ENCODE measurements around the gene HAO2. TPM values are rescaled to one million over a fixed set of nuclear protein-coding genes. Genes with fewer than 3 reads are reported as not detected.

HAO2 gene
- total RNA-seq, 1 donor from 2014 or later: not detected

GRCh38 chr1:119326251-119326650 is 42.3 kb upstream of the HAO2 start:
- DNase-seq (ENCODE audit: low read depth): no peak

GRCh38 chr1:119327094-119327449 is 41.5 kb upstream of the HAO2 start:
- no peak for DNase-seq (ENCODE audit: low read depth)
- Histone ChIP-seq H3K4me3 (ENCODE audit: low read depth, low read length) (peak overlapping the region; percentile 26), H3K36me3 (ENCODE audit: control insufficient read depth, insufficient read depth, low read length) (no peaks in the 10 kb centered on the region), H3K27me3 (ENCODE audit: control insufficient read depth, insufficient read depth, low read length) (no peaks in the 10 kb centered on the region)
- TF ChIP-seq CTCF (IDR thresholded peaks at IDR 0.05; ENCODE audit: insufficient read depth, low read length, poor library complexity, severe bottlenecking): no peak

More at GRCh38 chr1:119326251-119326650, 42.3 kb upstream of the HAO2 start:
- Histone ChIP-seq H3K36me3 (ENCODE audit: control insufficient read depth, insufficient read depth, low read length) (no peaks in the 10 kb centered on the region), H3K27me3 (ENCODE audit: control insufficient read depth, insufficient read depth, low read length) (no peaks in the 10 kb centered on the region), H3K4me3 (ENCODE audit: low read depth, low read length) (no peak overlapping the region)
- no peak for TF ChIP-seq CTCF (IDR thresholded peaks at IDR 0.05; ENCODE audit: insufficient read depth, low read length, poor library complexity, severe bottlenecking)

- Histone ChIP-seq H3K27me3 (ENCODE audit: control insufficient read depth, insufficient read depth, low read length) (no peaks in the 10 kb centered on the region), H3K4me3 (ENCODE audit: low read depth, low read length) (peak overlapping the region; percentile 26), H3K36me3 (ENCODE audit: control insufficient read depth, insufficient read depth, low read length) (no peaks in the 10 kb centered on the region)
- DNase-seq (ENCODE audit: low read depth): peak; percentile 14
- peak; percentile 72 for TF ChIP-seq CTCF (IDR thresholded peaks at IDR 0.05; ENCODE audit: insufficient read depth, low read length, poor library complexity, severe bottlenecking)
These were observed 41.0 kb upstream of the HAO2 start for GRCh38 chr1:119327450-119328155.

- DNase-seq (ENCODE audit: low read depth): no peak
- Histone ChIP-seq H3K27me3 (ENCODE audit: control insufficient read depth, insufficient read depth, low read length) (no peaks in the 10 kb centered on the region), H3K4me3 (ENCODE audit: low read depth, low read length) (no peak overlapping the region), H3K36me3 (ENCODE audit: control insufficient read depth, insufficient read depth, low read length) (no peaks in the 10 kb centered on the region)
- TF ChIP-seq CTCF (IDR thresholded peaks at IDR 0.05; ENCODE audit: insufficient read depth, low read length, poor library complexity, severe bottlenecking): no peak
These were observed 38.8 kb upstream of the HAO2 start for GRCh38 chr1:119329541-119330461.

- Histone ChIP-seq H3K4me3 (ENCODE audit: low read depth, low read length) (no peak overlapping the region), H3K27me3 (ENCODE audit: control insufficient read depth, insufficient read depth, low read length) (no peaks in the 10 kb centered on the region), H3K36me3 (ENCODE audit: control insufficient read depth, insufficient read depth, low read length) (no peaks in the 10 kb centered on the region)
- TF ChIP-seq CTCF (IDR thresholded peaks at IDR 0.05; ENCODE audit: insufficient read depth, low read length, poor library complexity, severe bottlenecking): no peak
- DNase-seq (ENCODE audit: low read depth): no peak
These were observed 38.0 kb upstream of the HAO2 start for GRCh38 chr1:119330466-119331189.
